NCI-H1930 (cell line): ENCODE measurements around the gene CDC42BPA.

Source experiments
- DNase-seq, 2 experiments: peaks; one replicate each; lab custom pipeline; 2025; lab: John Stamatoyannopoulos, UW

The CDC42BPA gene

GRCh38 chr1:226978432-226979114 is 339.7 kb downstream of the CDC42BPA start:
- DNase-seq, result no peak

GRCh38 chr1:226977643-226978431 is 340.5 kb downstream of the CDC42BPA start:
- no peak for DNase-seq

GRCh38 chr1:226976978-226977642 is 341.2 kb downstream of the CDC42BPA start:
- no peak for DNase-seq

- DNase-seq, result no peak
Observed at GRCh38 chr1:226976276-226976977, 341.9 kb downstream of the CDC42BPA start.

DNA sequence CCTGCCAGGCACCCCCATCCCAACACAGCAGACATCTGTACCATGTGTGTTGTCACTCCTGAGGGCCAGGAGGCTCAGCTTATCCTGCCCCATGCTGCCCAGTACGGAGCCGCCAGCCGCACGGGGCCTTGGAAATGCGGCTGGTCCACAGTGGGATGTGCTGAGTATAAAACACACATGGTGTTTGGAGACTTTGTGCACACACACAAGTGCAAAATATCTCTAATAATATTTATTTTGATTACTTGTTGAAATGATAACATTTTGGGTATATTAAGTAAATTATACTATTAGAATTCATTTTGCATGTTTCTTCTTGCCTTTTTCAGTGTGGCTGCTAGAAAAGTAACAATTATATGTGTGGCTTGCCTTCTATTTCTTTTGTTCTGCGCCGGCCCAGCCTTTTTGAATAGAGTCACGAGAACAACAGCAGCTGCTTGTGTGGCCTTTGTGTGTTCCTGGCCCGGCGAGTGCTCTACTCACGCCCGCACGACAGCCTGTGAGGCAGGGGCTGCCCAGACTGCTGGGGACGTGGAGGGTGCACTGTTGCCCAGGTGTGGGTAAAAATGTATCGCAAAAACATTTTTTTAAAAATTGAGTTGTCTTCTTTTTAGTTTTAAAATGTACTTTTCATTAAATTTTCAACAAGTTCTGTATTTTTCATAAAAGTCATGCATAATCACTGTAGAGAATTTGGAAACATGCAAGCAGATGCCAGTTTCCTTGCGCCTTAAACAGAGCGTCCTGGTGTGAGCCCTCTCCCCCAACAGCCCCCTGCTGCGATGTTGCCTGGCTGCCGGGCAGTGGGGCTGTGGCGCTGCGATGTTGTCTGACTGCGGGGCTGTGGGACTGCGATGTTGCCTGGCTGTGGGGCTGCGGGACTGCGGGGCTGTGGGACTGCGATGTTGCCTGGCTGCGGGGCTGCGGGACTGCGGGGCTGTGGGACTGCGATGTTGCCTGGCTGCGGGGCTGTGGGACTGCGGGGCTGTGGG is 342.7 kb downstream of the CDC42BPA start:
- DNase-seq, result no peak

DNA sequence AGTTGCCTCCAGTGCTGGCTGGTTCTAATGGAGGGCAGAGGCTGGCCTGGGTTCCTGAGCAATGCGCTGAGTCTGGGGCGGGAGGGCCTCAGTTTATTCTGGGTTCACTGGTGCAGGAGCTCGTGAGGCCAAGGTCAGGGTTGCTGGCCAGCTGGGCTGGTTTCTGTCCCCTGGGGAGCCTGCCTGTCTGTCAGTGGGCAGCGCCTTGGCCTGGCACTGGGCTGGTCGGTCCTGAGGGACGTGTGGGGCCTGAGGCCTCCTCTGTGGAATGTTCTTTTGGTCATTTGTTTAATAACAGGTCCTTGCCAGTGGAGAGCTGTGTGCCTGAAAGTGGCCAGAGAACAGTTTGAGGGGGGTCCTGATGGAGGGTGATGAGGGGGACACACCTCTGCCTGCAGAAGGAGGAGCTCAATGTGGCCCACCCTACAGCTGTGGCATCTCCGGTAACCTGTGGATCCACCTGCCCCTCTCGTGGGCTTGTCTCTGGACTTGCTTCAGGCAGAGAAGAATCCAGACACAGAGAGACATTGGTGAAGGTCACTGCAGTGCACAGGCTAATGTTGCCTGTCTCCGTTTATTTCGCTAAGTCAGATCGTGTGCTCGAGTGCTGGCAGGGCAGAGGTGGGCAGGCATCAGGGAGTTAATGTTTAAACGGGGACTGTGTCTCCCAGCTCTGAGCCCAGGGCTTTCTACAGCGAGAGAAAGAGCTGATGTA is 343.6 kb downstream of the CDC42BPA start:
- no peak for DNase-seq

- no peak for DNase-seq
Observed at GRCh38 chr1:226973898-226974543, 344.3 kb downstream of the CDC42BPA start.

- no peak for DNase-seq
Observed at GRCh38 chr1:226973371-226973897, 344.9 kb downstream of the CDC42BPA start.

DNA sequence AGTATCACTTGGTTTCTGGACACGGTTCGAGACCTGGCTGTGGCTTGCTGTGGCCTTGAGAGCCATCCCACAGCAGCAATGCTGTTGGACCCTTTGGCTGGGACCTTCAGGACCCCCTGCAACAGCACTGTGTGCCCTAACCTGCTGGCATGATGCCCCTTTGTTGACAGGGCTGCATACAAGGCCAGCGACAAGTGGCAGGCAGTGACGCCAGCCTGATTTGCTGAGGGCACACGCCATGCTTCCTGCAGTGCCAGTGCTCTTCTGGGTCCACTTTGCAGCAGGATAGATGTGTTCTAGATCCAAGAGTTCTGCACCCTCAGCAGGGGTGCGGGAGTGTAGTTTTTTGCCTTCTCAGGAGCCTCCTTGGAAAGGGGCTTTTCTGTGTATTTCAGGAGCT is 345.4 kb downstream of the CDC42BPA start:
- DNase-seq, result no peak

- DNase-seq, result no peak
Observed at GRCh38 chr1:226971765-226972164, 346.5 kb downstream of the CDC42BPA start.

- no peak for DNase-seq
Observed at GRCh38 chr1:226967665-226968064, 350.6 kb downstream of the CDC42BPA start.

GRCh38 chr1:226966683-226967082 is 351.6 kb downstream of the CDC42BPA start:
- no peak for DNase-seq

- DNase-seq, result no peak
Observed at GRCh38 chr1:226965581-226966440, 352.5 kb downstream of the CDC42BPA start.

DNA sequence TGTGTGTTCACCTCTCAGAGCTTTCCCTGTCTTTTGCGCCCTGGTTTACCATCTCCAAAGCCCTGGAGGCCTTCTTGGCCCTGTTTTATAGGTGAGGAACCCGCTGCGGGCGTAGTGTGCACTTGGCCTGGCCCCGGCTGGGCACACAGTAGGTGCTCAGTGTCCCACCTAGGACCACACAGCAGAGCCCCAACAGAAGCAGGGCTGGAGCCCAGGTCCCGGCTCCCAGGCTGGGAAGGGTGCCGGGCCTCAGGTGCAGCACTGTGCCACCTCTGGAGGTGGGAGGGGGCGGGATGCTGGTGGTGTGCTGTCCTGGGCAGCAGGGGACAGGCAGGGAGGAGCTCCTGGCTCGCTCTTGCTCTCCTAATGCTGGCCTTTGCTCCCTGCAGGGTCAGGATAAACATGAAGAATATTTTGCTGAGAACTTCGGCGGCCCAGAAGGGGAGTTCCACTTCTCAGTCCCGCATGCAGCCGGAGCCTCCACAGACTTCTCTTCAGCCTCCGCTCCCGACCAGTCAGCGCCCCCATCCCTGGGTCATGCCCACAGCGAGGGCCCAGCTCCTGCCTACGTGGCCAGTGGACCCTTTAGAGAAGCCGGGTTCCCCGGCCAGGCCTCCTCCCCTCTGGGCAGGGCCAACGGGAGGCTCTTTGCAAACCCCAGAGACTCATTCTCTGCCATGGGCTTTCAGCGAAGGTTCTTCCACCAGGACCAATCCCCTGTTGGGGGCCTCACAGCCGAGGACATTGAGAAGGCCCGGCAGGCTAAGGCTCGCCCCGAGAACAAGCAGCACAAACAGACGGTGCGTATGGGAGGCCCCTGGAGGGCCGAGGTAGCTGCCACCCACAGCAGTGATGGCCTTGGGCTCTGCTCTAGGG is 353.4 kb downstream of the CDC42BPA start:
- DNase-seq, result no peak

DNA sequence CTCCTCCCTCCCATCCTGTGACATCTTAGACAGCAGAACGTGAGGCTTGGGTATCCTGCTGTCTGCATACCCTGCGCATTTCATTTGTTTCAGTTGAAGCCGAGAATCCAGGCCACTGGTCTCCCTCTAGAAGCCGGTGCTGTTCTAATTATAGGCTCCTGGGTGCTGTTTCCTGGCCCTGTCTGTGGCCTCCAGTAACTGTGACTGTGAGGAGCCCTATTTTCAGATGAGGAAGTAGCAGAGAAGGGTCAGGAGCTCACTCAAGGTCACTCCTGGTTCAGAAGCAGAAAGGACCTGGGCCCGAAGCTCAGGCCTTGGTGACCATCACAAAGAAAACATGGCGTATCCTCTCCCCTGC is 354.2 kb downstream of the CDC42BPA start:
- DNase-seq, result no peak

- DNase-seq, result no peak
Observed at GRCh38 chr1:226962421-226963391, 355.6 kb downstream of the CDC42BPA start.
